Adrenal gland (tissue), 5 donors: Measurements from ENCODE around the gene LPP.

Source experiments
- POLR2A ChIP-seq, 2 donors: fragments of 450-650 bp; IDR thresholded peaks; one replicate each; pipeline ENCODE4 v1.6.1; 2017; ENCODE audit warnings: antibody characterized with exemption in 2 of 2, mild to moderate bottlenecking in 2 of 2, moderate library complexity in 1 of 2
- TF ChIP-seq, protein P1 (sequence below), 6 experiments: fragments of 450-650 bp in 4 of 6; fragments of 200-600 bp in 2 of 6; sonication (generic) in 1 of 6; IDR thresholded peaks; 1 replicate in 5 of 6; 2 replicates in 1 of 6; pipeline versions ENCODE4 v1.5.1 to v1.8.0; 2016 to 2021; ENCODE audit warnings: antibody characterized with exemption in 6 of 6, mild to moderate bottlenecking in 2 of 6, moderate library complexity in 1 of 6
- donor health status: DM: no; HTN: no; CAD: no.

DNA sequence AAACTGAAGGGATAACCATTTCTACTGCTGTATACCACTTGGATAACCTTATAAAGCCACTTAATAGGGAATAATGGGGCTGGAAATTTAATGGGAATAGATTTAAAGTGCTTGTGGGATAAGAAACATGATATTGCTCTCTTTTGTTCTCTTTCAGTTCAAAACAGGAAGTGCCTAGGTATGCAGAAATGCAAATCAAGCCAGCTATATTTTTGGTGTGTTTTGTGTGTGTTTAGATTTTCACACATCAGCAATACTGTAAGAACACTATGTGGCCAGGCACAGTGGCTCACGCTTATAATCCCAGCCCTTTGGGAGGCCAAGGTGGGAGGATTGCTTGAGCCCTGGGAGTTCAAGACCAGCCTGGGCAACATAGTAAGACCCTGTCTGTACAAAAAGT lies 575.5 kb downstream of the LPP start:
- TF ChIP-seq, protein P1, sequence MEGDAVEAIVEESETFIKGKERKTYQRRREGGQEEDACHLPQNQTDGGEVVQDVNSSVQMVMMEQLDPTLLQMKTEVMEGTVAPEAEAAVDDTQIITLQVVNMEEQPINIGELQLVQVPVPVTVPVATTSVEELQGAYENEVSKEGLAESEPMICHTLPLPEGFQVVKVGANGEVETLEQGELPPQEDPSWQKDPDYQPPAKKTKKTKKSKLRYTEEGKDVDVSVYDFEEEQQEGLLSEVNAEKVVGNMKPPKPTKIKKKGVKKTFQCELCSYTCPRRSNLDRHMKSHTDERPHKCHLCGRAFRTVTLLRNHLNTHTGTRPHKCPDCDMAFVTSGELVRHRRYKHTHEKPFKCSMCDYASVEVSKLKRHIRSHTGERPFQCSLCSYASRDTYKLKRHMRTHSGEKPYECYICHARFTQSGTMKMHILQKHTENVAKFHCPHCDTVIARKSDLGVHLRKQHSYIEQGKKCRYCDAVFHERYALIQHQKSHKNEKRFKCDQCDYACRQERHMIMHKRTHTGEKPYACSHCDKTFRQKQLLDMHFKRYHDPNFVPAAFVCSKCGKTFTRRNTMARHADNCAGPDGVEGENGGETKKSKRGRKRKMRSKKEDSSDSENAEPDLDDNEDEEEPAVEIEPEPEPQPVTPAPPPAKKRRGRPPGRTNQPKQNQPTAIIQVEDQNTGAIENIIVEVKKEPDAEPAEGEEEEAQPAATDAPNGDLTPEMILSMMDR (IDR thresholded peaks at IDR 0.05) = no peak
- TF ChIP-seq POLR2A (IDR thresholded peaks at IDR 0.05) = no peak
